ENCODE measurements around the gene INPP4B. TPM values are rescaled to one million over a fixed set of nuclear protein-coding genes. Genes with fewer than 3 reads are reported as not detected.

Gene INPP4B
- total and polyA plus RNA-seq, 2 of the 4 experiments (the other 2 are of a cell fraction): 1.8 to 14.0 TPM

- Histone ChIP-seq H3K9ac (ENCODE audit: low read depth, low read length) (no peak overlapping the region), H2AK9ac (replicated peaks; ENCODE audit: low read depth, low read length, poor library complexity) (no peak overlapping the region), H3K27ac (ENCODE audit: insufficient read depth, low read length) (no peak overlapping the region), H4K5ac (ENCODE audit: low read depth, low read length) (no peak overlapping the region), H3K4me2 (ENCODE audit: low read depth, low read length) (no peak overlapping the region), H2BK15ac (ENCODE audit: low read depth, low read length) (no peak overlapping the region), H3K4me1 (ENCODE audit: control insufficient read depth, insufficient read depth, low read length) (no peaks in the 10 kb centered on the region), H4K20me1 (ENCODE audit: insufficient read depth, low read length) (no peaks in the 10 kb centered on the region), H2AK5ac (ENCODE audit: low read depth, low read length) (no peak overlapping the region), H3K56ac (ENCODE audit: extremely low read depth, insufficient read depth, low read length) (no peak overlapping the region), H3K4me3 (ENCODE audit: insufficient read depth, low read depth, low read length) (no peak overlapping the region), H2BK20ac (ENCODE audit: low read depth, low read length) (no peak overlapping the region), H3K18ac (ENCODE audit: low read depth, low read length) (no peak overlapping the region), H3K36me3 (ENCODE audit: control insufficient read depth, insufficient read depth, low read length) (no peaks in the 10 kb centered on the region), H3K4ac (ENCODE audit: low read depth, low read length) (no peak overlapping the region), H3K79me1 (ENCODE audit: low read depth in 1 of 2, low read length in 2 of 2) (no peaks in the 10 kb centered on the region), H3K14ac (replicated peaks; ENCODE audit: low read depth, low read length) (no peak overlapping the region), H4K8ac (ENCODE audit: low read depth in 2 of 2, low read length in 2 of 2) (no peak overlapping the region), H2BK120ac (ENCODE audit: low read depth, low read length) (no peak overlapping the region), H3K27me3 (ENCODE audit: control insufficient read depth, insufficient read depth, low read length) (no peaks in the 10 kb centered on the region), H2AFZ (replicated peaks; ENCODE audit: low read length, poor library complexity) (no peak overlapping the region), H4K91ac (ENCODE audit: insufficient read depth, low read depth, low read length) (no peak overlapping the region), H2BK5ac (ENCODE audit: low read depth, low read length, poor library complexity, severe bottlenecking) (no peak overlapping the region), H3K9me3 (ENCODE audit: control insufficient read depth, insufficient read depth, low read length) (no peaks in the 10 kb centered on the region), H3K9me1 (ENCODE audit: insufficient read depth, low read length) (no peaks in the 10 kb centered on the region), H3K23ac (ENCODE audit: low read depth, low read length) (no peak overlapping the region)
- DNase-seq (no peak), ATAC-seq (ENCODE audit: low read depth) (no peak)
- POLR2A ChIA-PET (ENCODE audit: unreplicated experiment): no interaction called here
- 60% methylated on average over 1 of the region's 2 CpGs; no CpG with 5 or more reads in 1 of the 2 experiments for WGBS, 2 experiments (ENCODE audit: extremely low coverage in 2 of 2, insufficient read length in 1 of 2)
- BruUV-seq (replicated peaks): no TSS peak
- intact Hi-C loops (cut with micrococcal nuclease) (no loop called here), in situ Hi-C loops (cut with MboI; ENCODE audit: low sequenced_read_pairs) (no loop called here), dilution Hi-C loops (cut with HindIII; ENCODE audit: low sequenced_read_pairs, unreplicated experiment) (no loop called here)
- CTCF ChIA-PET: no interaction called here
- TF ChIP-seq FOS (IDR thresholded peaks at IDR 0.05; ENCODE audit: low read depth, low read length): no peak
- no peak for TF ChIP-seq SMC3 (IDR thresholded peaks at IDR 0.05; ENCODE audit: low read depth, low read length)
- TF ChIP-seq RCOR1 (IDR thresholded peaks at IDR 0.05; ENCODE audit: insufficient replicate concordance, low read length): no peak
- TF ChIP-seq BHLHE40 (IDR thresholded peaks at IDR 0.05; ENCODE audit: low read depth, low read length): no peak
- TF ChIP-seq CTCF (conservative IDR thresholded peaks at IDR 0.05; ENCODE audit: low read depth, low read length): no peak
- TF ChIP-seq RAD21 (IDR thresholded peaks at IDR 0.05; ENCODE audit: low read length): no peak
- TF ChIP-seq MAFK (IDR thresholded peaks at IDR 0.05; ENCODE audit: low read depth, low read length): no peak
- TF ChIP-seq NFE2L2 (IDR thresholded peaks at IDR 0.05; ENCODE audit: low read depth, low read length): no peak
- no peak for TF ChIP-seq CEBPB (IDR thresholded peaks at IDR 0.05; ENCODE audit: low read depth, low read length)
- TF ChIP-seq MAZ (IDR thresholded peaks at IDR 0.05; ENCODE audit: borderline replicate concordance, low read depth, low read length): no peak
- no peak for TF ChIP-seq MXI1 (IDR thresholded peaks at IDR 0.05; ENCODE audit: borderline replicate concordance, low read depth, low read length)
- no peak for TF ChIP-seq POLR2A (IDR thresholded peaks at IDR 0.05; ENCODE audit: low read depth, low read length)
- TF ChIP-seq ELK1 (IDR thresholded peaks at IDR 0.05; ENCODE audit: borderline replicate concordance, low read depth, low read length): no peak
Measured at GRCh38 chr4:142762280-142762679, 83.8 kb downstream of the INPP4B start.
